ENCODE results near the gene SCFD1.
"Not testable (repeated sequence)": the region's sequence is repeated elsewhere in the genome, so short reads cannot be mapped to it uniquely, and the experiment has no call there.

Gene SCFD1

GRCh38 chr14:30621940-30622830, at the start of gene SCFD1:
Gene SCFD1, plus strand, starts transcription at chr14:30622319. Its CDS starts 20 bp downstream, at chr14:30622339.
- TF ChIP-seq ZFX (IDR thresholded peaks at IDR 0.05; ENCODE audit: borderline replicate concordance) (no peak), CTCF (IDR thresholded peaks at IDR 0.05) (no peak)
- H3K27ac ChIP-seq = peak within 1 kb of the TSS; percentile 83

- no peak for TF ChIP-seq CTCF (IDR thresholded peaks at IDR 0.05)
- no peak for TF ChIP-seq ZFX (IDR thresholded peaks at IDR 0.05; ENCODE audit: borderline replicate concordance)
These were observed 49.3 kb upstream of the SCFD1 start for GRCh38 chr14:30572771-30573170.

GRCh38 chr14:30573226-30573814, 48.8 kb upstream of the SCFD1 start:
- no peak overlapping the region for H3K27ac ChIP-seq
- TF ChIP-seq CTCF (IDR thresholded peaks at IDR 0.05) (no peak), ZFX (IDR thresholded peaks at IDR 0.05; ENCODE audit: borderline replicate concordance) (no peak)

More at GRCh38 chr14:30572771-30573170, 49.3 kb upstream of the SCFD1 start:
- no peak overlapping the region for H3K27ac ChIP-seq

- H3K27ac ChIP-seq = no peak overlapping the region
- TF ChIP-seq CTCF (IDR thresholded peaks at IDR 0.05) (no peak), ZFX (IDR thresholded peaks at IDR 0.05; ENCODE audit: borderline replicate concordance) (no peak)
These were observed 48.2 kb upstream of the SCFD1 start for GRCh38 chr14:30573966-30574365.

- not testable (repeated sequence) for H3K27ac ChIP-seq
These were observed 47.3 kb upstream of the SCFD1 start for GRCh38 chr14:30574777-30575176.

- H3K27ac ChIP-seq = not testable (repeated sequence)
These were observed 45.8 kb upstream of the SCFD1 start for GRCh38 chr14:30576333-30576732.

GRCh38 chr14:30580616-30581282, 41.4 kb upstream of the SCFD1 start:
- no peak overlapping the region for H3K27ac ChIP-seq
- no peak for TF ChIP-seq ZFX (IDR thresholded peaks at IDR 0.05; ENCODE audit: borderline replicate concordance)
- TF ChIP-seq CTCF (IDR thresholded peaks at IDR 0.05) = no peak

GRCh38 chr14:30581283-30581625, 40.9 kb upstream of the SCFD1 start:
- no peak overlapping the region for H3K27ac ChIP-seq
- TF ChIP-seq ZFX (IDR thresholded peaks at IDR 0.05; ENCODE audit: borderline replicate concordance) = no peak
- TF ChIP-seq CTCF (IDR thresholded peaks at IDR 0.05) = no peak

All from 22Rv1 (cell line).